GM19397 (cell line): ENCODE results near the gene RPL10.
"Not testable (repeated sequence)": the region's sequence is repeated elsewhere in the genome, so short reads cannot be mapped to it uniquely, and the experiment has no call there.

ENCODE experiments used
- ATAC-seq: cut with Tn5 transposase; IDR thresholded peaks from one replicate; pipeline ENCODE4 v1.9.1; 2021; ENCODE audit warnings: mild to moderate bottlenecking, moderate library complexity; ENCODE audit not compliant: unreplicated experiment

Gene RPL10

GRCh38 chrX:154399527-154400368, 1.6 kb downstream of the RPL10 start:
- no peak for ATAC-seq

GRCh38 chrX:154400369-154400817, 2.2 kb downstream of the RPL10 start:
- not testable (repeated sequence) for ATAC-seq

GRCh38 chrX:154401045-154401799, 3.0 kb downstream of the RPL10 start:
- ATAC-seq = no peak

- no peak for ATAC-seq
These were observed 3.9 kb downstream of the RPL10 start for GRCh38 chrX:154401918-154402621.

GRCh38 chrX:154402622-154403127, 4.5 kb downstream of the RPL10 start:
- no peak for ATAC-seq

GRCh38 chrX:154403192-154403591, 5.0 kb downstream of the RPL10 start:
- ATAC-seq = no peak

- ATAC-seq = no peak
These were observed 5.7 kb downstream of the RPL10 start for GRCh38 chrX:154403858-154404257.

- no peak for ATAC-seq
These were observed 6.5 kb downstream of the RPL10 start for GRCh38 chrX:154404625-154405192.

GRCh38 chrX:154408659-154409221, 10.6 kb downstream of the RPL10 start:
- ATAC-seq = no peak

GRCh38 chrX:154409222-154409871, 11.2 kb downstream of the RPL10 start, which contains the start of gene DNASE1L1:
Gene DNASE1L1, minus strand, starts transcription at chrX:154409254. Its CDS starts 3,686 bp downstream, at chrX:154405568.
- ATAC-seq = no peak

- ATAC-seq = no peak
These were observed 13.8 kb downstream of the RPL10 start for GRCh38 chrX:154411981-154412340.

GRCh38 chrX:154412468-154412867, 14.3 kb downstream of the RPL10 start:
- no peak for ATAC-seq

- ATAC-seq = no peak
These were observed 15.0 kb downstream of the RPL10 start for GRCh38 chrX:154413142-154413541.

- ATAC-seq = no peak
These were observed 19.0 kb downstream of the RPL10 start for GRCh38 chrX:154417157-154417556.

- no peak for ATAC-seq
These were observed 21.0 kb downstream of the RPL10 start for GRCh38 chrX:154419189-154419588.

GRCh38 chrX:154419688-154420401, 21.7 kb downstream of the RPL10 start:
- no peak for ATAC-seq

GRCh38 chrX:154420402-154420756, 22.2 kb downstream of the RPL10 start:
- ATAC-seq = no peak

GRCh38 chrX:154426916-154427770, 29.0 kb downstream of the RPL10 start:
- ATAC-seq = no peak
